Tibial nerve (tissue), 4 donors: ENCODE results near the gene PHETA1.

ENCODE experiments used
- EP300 ChIP-seq, 2 donors: sonication (generic); formaldehyde crosslinking; IDR thresholded peaks; one replicate each; pipeline ENCODE4 v1.6.1; 2017; ENCODE audit warnings: antibody characterized with exemption in 2 of 2, mild to moderate bottlenecking in 1 of 2
- POLR2A ChIP-seq, 2 donors: fragments of 450-650 bp; IDR thresholded peaks; one replicate each; pipeline ENCODE4 v1.6.1; 2017; ENCODE audit warnings: antibody characterized with exemption in 2 of 2, mild to moderate bottlenecking in 2 of 2, moderate library complexity in 2 of 2
- TF ChIP-seq, protein P1 (sequence below), 5 experiments: fragments of 200-600 bp in 3 of 5; fragments of 450-650 bp in 2 of 5; sonication (generic) in 3 of 5; IDR thresholded peaks; one replicate each; pipeline ENCODE4 v1.5.1; 2016 to 2019; ENCODE audit warnings: antibody characterized with exemption in 5 of 5, mild to moderate bottlenecking in 3 of 5, moderate library complexity in 2 of 5

DNA sequence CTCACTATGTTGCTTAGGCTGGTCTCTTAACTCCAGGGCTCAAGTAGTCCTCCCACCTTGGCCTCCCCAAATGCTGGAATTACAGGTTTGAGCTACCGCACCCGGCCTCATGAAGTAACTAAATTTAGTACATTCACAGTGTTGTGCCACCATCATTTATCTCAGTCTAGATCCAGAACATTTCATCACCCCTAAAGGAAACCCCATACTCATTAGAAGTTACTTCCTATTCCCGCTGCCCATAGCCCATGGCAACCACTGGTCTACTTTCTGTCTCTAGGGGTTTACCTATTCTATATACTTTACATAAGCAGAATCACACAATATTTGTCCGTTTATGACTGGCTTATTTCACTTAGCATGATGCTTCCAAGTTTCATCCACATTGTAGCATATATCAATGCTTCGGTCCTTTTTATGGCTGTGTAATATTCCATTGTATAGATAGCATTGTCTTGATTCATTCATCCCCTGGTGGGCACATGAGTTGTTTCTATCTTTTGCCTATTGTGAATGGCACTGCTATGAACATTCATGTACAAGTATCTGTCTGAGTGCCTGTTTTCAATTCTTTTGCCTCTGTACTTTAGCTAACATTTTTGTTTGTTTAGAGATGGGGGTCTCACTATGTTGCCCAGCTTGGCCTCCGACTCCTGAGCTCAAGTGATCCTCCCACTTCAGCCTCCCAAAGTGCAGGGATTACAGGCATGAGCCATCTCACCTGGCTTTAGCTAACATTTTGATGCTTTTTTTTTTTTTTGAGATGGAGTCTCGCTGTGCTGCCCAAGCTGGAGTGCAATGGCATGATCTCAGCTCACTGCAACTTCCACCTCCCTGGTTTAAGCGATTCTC lies 26.7 kb upstream of the PHETA1 start:
- TF ChIP-seq, protein P1, sequence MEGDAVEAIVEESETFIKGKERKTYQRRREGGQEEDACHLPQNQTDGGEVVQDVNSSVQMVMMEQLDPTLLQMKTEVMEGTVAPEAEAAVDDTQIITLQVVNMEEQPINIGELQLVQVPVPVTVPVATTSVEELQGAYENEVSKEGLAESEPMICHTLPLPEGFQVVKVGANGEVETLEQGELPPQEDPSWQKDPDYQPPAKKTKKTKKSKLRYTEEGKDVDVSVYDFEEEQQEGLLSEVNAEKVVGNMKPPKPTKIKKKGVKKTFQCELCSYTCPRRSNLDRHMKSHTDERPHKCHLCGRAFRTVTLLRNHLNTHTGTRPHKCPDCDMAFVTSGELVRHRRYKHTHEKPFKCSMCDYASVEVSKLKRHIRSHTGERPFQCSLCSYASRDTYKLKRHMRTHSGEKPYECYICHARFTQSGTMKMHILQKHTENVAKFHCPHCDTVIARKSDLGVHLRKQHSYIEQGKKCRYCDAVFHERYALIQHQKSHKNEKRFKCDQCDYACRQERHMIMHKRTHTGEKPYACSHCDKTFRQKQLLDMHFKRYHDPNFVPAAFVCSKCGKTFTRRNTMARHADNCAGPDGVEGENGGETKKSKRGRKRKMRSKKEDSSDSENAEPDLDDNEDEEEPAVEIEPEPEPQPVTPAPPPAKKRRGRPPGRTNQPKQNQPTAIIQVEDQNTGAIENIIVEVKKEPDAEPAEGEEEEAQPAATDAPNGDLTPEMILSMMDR (IDR thresholded peaks at IDR 0.05) = no peak
- TF ChIP-seq POLR2A (IDR thresholded peaks at IDR 0.05) (no peak), EP300 (IDR thresholded peaks at IDR 0.05) (no peak)
